Neural cell (in vitro differentiated cells): ENCODE data around the gene RPL31.

Experiments
- CTCF ChIP-seq: fragments of 450-650 bp; IDR thresholded peaks from 2 replicates; pipeline ENCODE4 v1.5.1; 2014; ENCODE audit warnings: antibody characterized with exemption, mild to moderate bottlenecking, moderate library complexity; ENCODE audit not compliant: poor library complexity, severe bottlenecking
- EP300 ChIP-seq: fragments of 450-650 bp; conservative IDR thresholded peaks from 2 replicates; pipeline ENCODE4 v1.6.1; 2014; ENCODE audit warnings: antibody characterized with exemption, mild to moderate bottlenecking, moderate library complexity; ENCODE audit not compliant: poor library complexity, severe bottlenecking
- EZH2 ChIP-seq: fragments of 200-600, 300-800 bp; shearing (Covaris generic), sonication (generic); IDR thresholded peaks from 2 replicates; pipeline ENCODE4 v1.6.1; 2014; ENCODE audit warnings: antibody characterized with exemption, low read length, borderline replicate concordance, mild to moderate bottlenecking; ENCODE audit not compliant: insufficient read depth, poor library complexity, severe bottlenecking
- MXI1 ChIP-seq: fragments of 450-650 bp; conservative IDR thresholded peaks from 2 replicates; pipeline ENCODE4 v1.6.1; 2014; ENCODE audit warnings: antibody characterized with exemption, mild to moderate bottlenecking; ENCODE audit not compliant: poor library complexity, severe bottlenecking
- POLR2AphosphoS5 ChIP-seq: IDR thresholded peaks from 2 replicates; pipeline ENCODE4 v1.6.1; 2012
- RAD21 ChIP-seq: fragments of 450-650 bp; conservative IDR thresholded peaks from 2 replicates; pipeline ENCODE4 v1.6.1; 2014; ENCODE audit warnings: antibody characterized with exemption, mild to moderate bottlenecking, moderate library complexity
- REST ChIP-seq: IDR thresholded peaks from 2 replicates; pipeline ENCODE4 v1.6.1; 2012; ENCODE audit warnings: borderline replicate concordance
- TAF1 ChIP-seq: IDR thresholded peaks from 2 replicates; pipeline ENCODE4 v1.6.1; 2012; ENCODE audit warnings: low read depth

- TF ChIP-seq CTCF (no peak), POLR2AphosphoS5 (no peak), TAF1 (no peak), EZH2 (no peak), EP300 (no peak), REST (no peak), RAD21 (no peak), MXI1 (no peak)
These were observed 30.9 kb upstream of the RPL31 start for GRCh38 chr2:100971221-100971620.
